ENCODE results near the gene RPTOR.

- TF ChIP-seq POLR2AphosphoS5 (IDR thresholded peaks at IDR 0.05; ENCODE audit: insufficient read depth, low read depth, low read length) = no peak
- no peak for TF ChIP-seq POLR2A (IDR thresholded peaks at IDR 0.05; ENCODE audit: low read depth, low read length)
- TF ChIP-seq FOS (IDR thresholded peaks at IDR 0.05; ENCODE audit: borderline replicate concordance, insufficient read depth, low read length) = no peak
- no peak for TF ChIP-seq CTCF (IDR thresholded peaks at IDR 0.05; ENCODE audit: extremely low read depth in 1 of 2, insufficient read depth in 1 of 2, low read depth in 1 of 2, low read length in 2 of 2)
Measured at GRCh38 chr17:80694992-80695912, 150.6 kb downstream of the RPTOR start.

Data from endothelial cell of umbilical vein (primary cell).